ENCODE data around the gene IGHMBP2. TPM values are rescaled to one million over a fixed set of nuclear protein-coding genes. Genes with fewer than 3 reads are reported as not detected.
A peak's percentile ranks its signal among the peaks of the same experiment; 100 is the strongest.

IGHMBP2 gene
- polyA plus RNA-seq, 1 donor = 19.9 TPM

GRCh38 chr11:68987211-68987610 is 83.5 kb downstream of the IGHMBP2 start:
- Histone ChIP-seq H3K36me3 (ENCODE audit: control insufficient read depth, insufficient read depth, low read length) (no peaks in the 10 kb centered on the region), H3K4me3 (ENCODE audit: low read length) (no peak overlapping the region), H3K27ac (ENCODE audit: low read length) (peak overlapping the region; percentile 49), H3K27me3 (ENCODE audit: control insufficient read depth, insufficient read depth, low read length) (peaks cover 7% of the 10 kb centered on the region), H3K9me3 (ENCODE audit: control insufficient read depth, low read depth, low read length) (no peaks in the 10 kb centered on the region), H3K4me1 (ENCODE audit: control insufficient read depth, insufficient read depth, low read length) (no peaks in the 10 kb centered on the region)
- peak in 1 of 2 donors; percentile 32 for DNase-seq

- Histone ChIP-seq H3K36me3 (ENCODE audit: control insufficient read depth, insufficient read depth, low read length) (no peaks in the 10 kb centered on the region), H3K4me3 (ENCODE audit: low read length) (no peak overlapping the region), H3K27ac (ENCODE audit: low read length) (no peak overlapping the region), H3K27me3 (ENCODE audit: control insufficient read depth, insufficient read depth, low read length) (peaks cover 14% of the 10 kb centered on the region), H3K4me1 (ENCODE audit: control insufficient read depth, insufficient read depth, low read length) (no peaks in the 10 kb centered on the region), H3K9me3 (ENCODE audit: control insufficient read depth, low read depth, low read length) (no peaks in the 10 kb centered on the region)
- no peak for DNase-seq
Measured at GRCh38 chr11:68988491-68988890, 84.8 kb downstream of the IGHMBP2 start.

Other genes with a start within 250 kb of the IGHMBP2 start
- 31.8 TPM for gene GAL, start 219.3 kb upstream of the IGHMBP2 start, polyA plus RNA-seq
- gene TESMIN, start 152.4 kb upstream of the IGHMBP2 start, polyA plus RNA-seq = 10.0 TPM
- 41.5 TPM for gene CPT1A, start 62.0 kb upstream of the IGHMBP2 start, polyA plus RNA-seq
- 71.8 TPM for gene MRPL21, start 59 bp upstream of the IGHMBP2 start, polyA plus RNA-seq
- 0.16 TPM for gene MRGPRD, start 77.1 kb downstream of the IGHMBP2 start, polyA plus RNA-seq
- 17.6 TPM for gene MRGPRF, start 109.4 kb downstream of the IGHMBP2 start, polyA plus RNA-seq
- 31.0 TPM for gene TPCN2, start 145.0 kb downstream of the IGHMBP2 start, polyA plus RNA-seq